ENCODE measurements around the gene GSS.

GSS gene

DNA sequence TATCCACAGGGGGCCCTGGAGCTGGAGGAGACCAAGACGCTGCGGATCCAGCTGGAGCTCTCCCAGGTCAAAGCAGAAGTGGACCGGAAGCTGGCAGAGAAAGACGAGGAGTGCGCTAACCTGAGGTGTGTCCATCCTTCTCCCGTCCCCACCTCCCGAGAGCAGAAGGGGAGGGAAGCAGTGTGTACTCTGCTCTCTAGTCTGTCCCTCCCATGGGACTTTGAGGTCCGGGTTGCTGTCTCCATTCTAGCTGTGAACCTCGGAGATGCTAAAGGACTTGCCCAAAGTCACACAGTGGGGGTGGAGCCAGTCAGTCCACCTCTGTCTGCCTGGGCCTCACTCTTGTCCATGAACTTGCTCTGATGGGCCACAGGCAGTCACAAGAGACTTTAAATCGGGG, 44.2 kb upstream of the GSS start:
- POLR2A ChIA-PET = no interaction called here
- CTCF ChIA-PET = interaction anchor here (0.6 to 1.5 kb wide), 2 partner anchors 14 to 125 kb away, joined by 3 to 4 read pairs; no protein-coding TSS in a partner anchor
- DNase-seq (ENCODE audit: extremely low spot score) = no peak
- TF ChIP-seq BHLHE40 (IDR thresholded peaks at IDR 0.05; ENCODE audit: borderline replicate concordance) = no peak

DNA sequence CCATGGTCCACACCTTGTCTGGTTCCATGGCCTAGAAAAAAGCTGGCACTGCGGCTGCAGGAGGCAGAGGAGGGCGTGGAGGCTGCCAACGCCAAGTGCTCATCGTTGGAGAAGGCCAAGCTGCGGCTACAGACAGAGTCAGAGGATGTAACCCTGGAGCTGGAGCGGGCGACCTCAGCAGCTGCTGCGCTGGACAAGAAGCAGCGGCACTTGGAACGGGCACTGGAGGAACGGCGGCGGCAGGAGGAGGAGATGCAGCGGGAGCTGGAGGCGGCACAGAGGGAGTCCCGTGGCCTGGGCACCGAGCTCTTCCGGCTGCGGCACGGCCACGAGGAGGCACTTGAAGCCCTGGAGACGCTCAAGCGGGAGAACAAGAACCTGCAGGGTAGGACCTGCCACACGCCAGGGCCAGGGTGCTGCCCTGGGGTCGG, 43.4 kb upstream of the GSS start:
- TF ChIP-seq L3MBTL2 (conservative IDR thresholded peaks at IDR 0.05) (no peak), HDGF (IDR thresholded peaks at IDR 0.05; ENCODE audit: borderline replicate concordance) (no peak), FOXM1 (IDR thresholded peaks at IDR 0.05; ENCODE audit: borderline replicate concordance) (no peak), ARNT (IDR thresholded peaks at IDR 0.05) (no peak), ELF4 (IDR thresholded peaks at IDR 0.05) (no peak), FOXK2 (IDR thresholded peaks at IDR 0.05) (no peak), CTBP1 (IDR thresholded peaks at IDR 0.05; ENCODE audit: borderline replicate concordance) (no peak), TARDBP (IDR thresholded peaks at IDR 0.05) (no peak), FOXA1 (IDR thresholded peaks at IDR 0.05) (no peak), NFRKB (IDR thresholded peaks at IDR 0.05) (no peak), ZNF384 (IDR thresholded peaks at IDR 0.05) (no peak), SUZ12 (IDR thresholded peaks at IDR 0.05) (no peak), BHLHE40 (IDR thresholded peaks at IDR 0.05; ENCODE audit: borderline replicate concordance) (no peak), LEF1 (IDR thresholded peaks at IDR 0.05; ENCODE audit: borderline replicate concordance) (no peak), SP1 (IDR thresholded peaks at IDR 0.05) (no peak)
- TF ChIP-seq, protein P1, sequence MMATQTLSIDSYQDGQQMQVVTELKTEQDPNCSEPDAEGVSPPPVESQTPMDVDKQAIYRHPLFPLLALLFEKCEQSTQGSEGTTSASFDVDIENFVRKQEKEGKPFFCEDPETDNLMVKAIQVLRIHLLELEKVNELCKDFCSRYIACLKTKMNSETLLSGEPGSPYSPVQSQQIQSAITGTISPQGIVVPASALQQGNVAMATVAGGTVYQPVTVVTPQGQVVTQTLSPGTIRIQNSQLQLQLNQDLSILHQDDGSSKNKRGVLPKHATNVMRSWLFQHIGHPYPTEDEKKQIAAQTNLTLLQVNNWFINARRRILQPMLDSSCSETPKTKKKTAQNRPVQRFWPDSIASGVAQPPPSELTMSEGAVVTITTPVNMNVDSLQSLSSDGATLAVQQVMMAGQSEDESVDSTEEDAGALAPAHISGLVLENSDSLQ (IDR thresholded peaks at IDR 0.05) = no peak

DNA sequence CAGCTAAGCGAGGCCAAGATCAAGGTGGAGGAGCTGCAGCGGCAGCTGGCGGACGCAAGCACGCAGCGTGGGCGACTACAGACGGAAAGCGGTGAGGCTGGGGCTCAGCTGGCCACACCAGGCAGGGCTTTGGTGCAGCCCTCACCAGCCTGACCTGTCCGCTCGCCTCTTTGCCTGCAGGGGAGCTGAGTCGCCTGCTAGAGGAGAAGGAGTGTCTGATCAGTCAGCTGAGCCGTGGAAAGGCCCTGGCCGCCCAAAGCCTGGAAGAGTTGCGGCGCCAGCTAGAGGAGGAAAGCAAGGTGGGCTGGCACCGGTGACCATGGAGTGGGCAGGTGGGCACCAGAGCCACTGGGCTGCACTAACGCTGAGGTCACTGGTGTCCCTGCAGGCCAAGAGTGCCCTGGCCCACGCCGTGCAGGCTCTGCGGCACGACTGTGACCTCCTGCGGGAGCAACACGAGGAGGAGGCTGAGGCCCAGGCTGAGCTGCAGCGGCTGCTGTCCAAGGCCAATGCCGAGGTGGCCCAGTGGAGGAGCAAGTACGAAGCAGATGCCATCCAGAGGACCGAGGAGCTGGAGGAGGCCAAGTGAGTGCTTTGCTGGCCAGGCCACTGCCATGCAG, 42.8 kb upstream of the GSS start:
- POLR2A ChIA-PET = no interaction called here
- DNase-seq (ENCODE audit: extremely low spot score) = no peak
- TF ChIP-seq FOXM1 (IDR thresholded peaks at IDR 0.05; ENCODE audit: borderline replicate concordance) (no peak), BHLHE40 (IDR thresholded peaks at IDR 0.05; ENCODE audit: borderline replicate concordance) (no peak), ZNF384 (IDR thresholded peaks at IDR 0.05) (no peak), TARDBP (IDR thresholded peaks at IDR 0.05) (no peak), LEF1 (IDR thresholded peaks at IDR 0.05; ENCODE audit: borderline replicate concordance) (no peak), CTBP1 (IDR thresholded peaks at IDR 0.05; ENCODE audit: borderline replicate concordance) (no peak), FOXA1 (IDR thresholded peaks at IDR 0.05) (no peak), ELF4 (IDR thresholded peaks at IDR 0.05) (no peak), NFRKB (IDR thresholded peaks at IDR 0.05) (no peak), HDGF (IDR thresholded peaks at IDR 0.05; ENCODE audit: borderline replicate concordance) (no peak), SUZ12 (IDR thresholded peaks at IDR 0.05) (no peak), L3MBTL2 (conservative IDR thresholded peaks at IDR 0.05) (no peak), SP1 (IDR thresholded peaks at IDR 0.05) (no peak), FOXK2 (IDR thresholded peaks at IDR 0.05) (no peak)
- TF ChIP-seq, protein P1 (IDR thresholded peaks at IDR 0.05) = no peak
- CTCF ChIA-PET = no interaction called here

More for the DNA sequence above, 43.4 kb upstream of the GSS start:
- no peak for DNase-seq (ENCODE audit: extremely low spot score)
- CTCF ChIA-PET = no interaction called here
- POLR2A ChIA-PET = no interaction called here

DNA sequence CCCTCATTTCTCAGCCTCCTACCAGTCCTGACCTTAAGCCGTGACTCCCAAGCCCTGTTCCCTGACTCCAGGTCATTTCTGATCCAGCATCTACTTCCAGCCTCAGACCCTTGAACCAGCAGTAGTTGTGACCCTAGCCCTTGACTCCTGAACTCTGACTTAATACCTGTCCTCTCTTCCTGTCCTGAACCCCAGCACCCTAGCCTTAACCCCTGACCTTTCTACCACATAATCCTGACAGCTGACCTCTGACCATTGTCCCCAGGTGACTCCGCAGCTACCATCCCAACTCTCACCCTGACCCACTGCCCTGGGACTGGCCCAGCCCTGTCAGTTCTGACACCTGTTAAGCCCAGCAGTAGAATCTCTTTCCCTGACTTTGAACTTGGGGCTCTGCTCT, 42.2 kb upstream of the GSS start:
- POLR2A ChIA-PET = no interaction called here
- CTCF ChIA-PET = no interaction called here
- DNase-seq (ENCODE audit: extremely low spot score) = no peak
- TF ChIP-seq SP1 (IDR thresholded peaks at IDR 0.05) (no peak), CTBP1 (IDR thresholded peaks at IDR 0.05; ENCODE audit: borderline replicate concordance) (no peak), L3MBTL2 (conservative IDR thresholded peaks at IDR 0.05) (no peak), HDGF (IDR thresholded peaks at IDR 0.05; ENCODE audit: borderline replicate concordance) (no peak)

DNA sequence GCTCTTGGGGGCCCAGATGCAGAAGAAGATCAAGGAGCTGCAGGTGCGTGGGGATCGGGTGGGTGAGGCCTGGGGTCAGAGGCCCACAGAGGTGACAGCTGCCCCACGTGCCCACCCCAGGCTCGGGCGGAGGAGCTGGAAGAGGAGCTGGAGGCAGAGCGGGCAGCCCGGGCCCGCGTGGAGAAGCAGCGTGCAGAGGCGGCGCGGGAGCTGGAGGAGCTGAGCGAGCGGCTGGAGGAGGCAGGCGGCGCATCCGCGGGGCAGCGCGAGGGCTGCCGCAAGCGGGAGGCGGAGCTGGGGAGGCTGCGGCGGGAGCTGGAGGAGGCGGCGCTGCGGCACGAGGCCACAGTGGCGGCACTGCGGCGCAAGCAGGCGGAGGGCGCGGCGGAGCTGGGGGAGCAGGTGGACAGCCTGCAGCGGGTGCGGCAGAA, 41.5 kb upstream of the GSS start:
- DNase-seq (ENCODE audit: extremely low spot score) = no peak
- ChIA-PET CTCF (no interaction called here), POLR2A (no interaction called here)
- TF ChIP-seq SP1 (IDR thresholded peaks at IDR 0.05) (no peak), FOXA1 (IDR thresholded peaks at IDR 0.05) (no peak), L3MBTL2 (conservative IDR thresholded peaks at IDR 0.05) (no peak), TARDBP (IDR thresholded peaks at IDR 0.05) (no peak), NFRKB (IDR thresholded peaks at IDR 0.05) (no peak), SUZ12 (IDR thresholded peaks at IDR 0.05) (no peak), FOXK2 (IDR thresholded peaks at IDR 0.05) (no peak), CTBP1 (IDR thresholded peaks at IDR 0.05; ENCODE audit: borderline replicate concordance) (no peak), ZNF384 (IDR thresholded peaks at IDR 0.05) (no peak), ELF4 (IDR thresholded peaks at IDR 0.05) (no peak)

DNA sequence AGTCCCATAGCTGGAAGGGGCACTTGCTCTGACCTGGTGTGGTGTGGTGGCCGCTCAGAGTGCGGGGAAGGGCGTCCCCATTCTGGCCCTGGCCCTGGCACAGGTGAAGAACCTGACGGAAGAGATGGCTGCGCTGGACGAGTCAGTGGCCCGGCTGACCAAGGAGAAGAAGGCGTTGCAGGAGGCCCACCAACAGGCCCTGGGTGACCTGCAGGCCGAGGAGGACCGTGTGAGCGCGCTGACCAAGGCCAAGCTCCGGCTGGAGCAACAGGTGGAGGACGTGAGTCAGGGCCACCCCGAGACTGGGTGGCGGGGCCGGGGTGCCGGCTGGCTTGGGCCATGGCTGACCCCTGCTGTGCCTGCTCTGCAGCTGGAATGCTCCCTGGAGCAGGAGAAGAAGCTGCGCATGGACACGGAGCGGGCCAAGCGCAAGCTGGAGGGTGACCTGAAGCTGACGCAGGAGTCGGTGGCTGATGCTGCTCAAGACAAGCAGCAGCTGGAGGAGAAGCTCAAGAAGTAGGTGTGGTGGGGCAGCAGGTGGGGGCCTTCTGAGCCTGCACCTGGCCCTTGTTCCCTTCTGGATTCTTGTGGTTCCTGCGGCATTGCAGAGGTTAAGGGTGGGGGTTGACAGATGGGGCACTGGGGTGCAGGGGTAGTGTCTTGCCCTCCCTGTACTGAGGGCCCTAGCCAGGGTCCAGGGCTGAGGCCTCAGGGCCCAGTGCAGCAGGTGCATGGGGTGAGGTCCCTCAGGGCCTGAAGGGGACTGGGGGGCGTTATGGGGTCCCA, 40.8 kb upstream of the GSS start:
- ChIA-PET POLR2A (no interaction called here), CTCF (no interaction called here)
- TF ChIP-seq LEF1 (IDR thresholded peaks at IDR 0.05; ENCODE audit: borderline replicate concordance) (no peak), CTBP1 (IDR thresholded peaks at IDR 0.05; ENCODE audit: borderline replicate concordance) (no peak), HDGF (IDR thresholded peaks at IDR 0.05; ENCODE audit: borderline replicate concordance) (no peak), ELF4 (IDR thresholded peaks at IDR 0.05) (no peak), L3MBTL2 (conservative IDR thresholded peaks at IDR 0.05) (no peak), SP1 (IDR thresholded peaks at IDR 0.05) (no peak), ZNF384 (IDR thresholded peaks at IDR 0.05) (no peak), FOXM1 (IDR thresholded peaks at IDR 0.05; ENCODE audit: borderline replicate concordance) (no peak), NFRKB (IDR thresholded peaks at IDR 0.05) (no peak), SUZ12 (IDR thresholded peaks at IDR 0.05) (no peak), ARNT (IDR thresholded peaks at IDR 0.05) (no peak), FOXA1 (IDR thresholded peaks at IDR 0.05) (no peak), FOXK2 (IDR thresholded peaks at IDR 0.05) (no peak), TARDBP (IDR thresholded peaks at IDR 0.05) (no peak), BHLHE40 (IDR thresholded peaks at IDR 0.05; ENCODE audit: borderline replicate concordance) (no peak)
- TF ChIP-seq, protein P1 (IDR thresholded peaks at IDR 0.05) = no peak
- DNase-seq (ENCODE audit: extremely low spot score) = no peak
